ENCODE measurements around the gene GAREM1.

GAREM1 gene

DNA sequence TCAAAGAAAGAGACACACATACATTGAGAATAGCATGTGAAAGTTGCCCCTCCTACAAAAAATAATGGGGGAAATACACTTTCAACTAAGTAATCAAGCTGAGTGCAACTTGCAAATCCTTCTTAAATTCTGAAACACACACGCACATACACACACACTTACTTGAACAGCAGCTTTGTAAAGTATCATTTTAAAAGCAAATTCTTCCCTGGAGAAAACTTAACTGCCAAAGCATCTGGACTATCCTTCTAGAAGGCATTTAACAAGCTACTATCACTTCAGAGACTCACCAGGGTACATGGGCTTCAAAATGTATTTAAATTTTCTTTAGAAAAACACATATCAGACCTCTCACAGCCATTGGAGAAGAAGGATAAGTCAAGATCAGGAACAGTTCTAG is 15.3 kb downstream of the GAREM1 start:
- DNase-seq, result no peak

DNA sequence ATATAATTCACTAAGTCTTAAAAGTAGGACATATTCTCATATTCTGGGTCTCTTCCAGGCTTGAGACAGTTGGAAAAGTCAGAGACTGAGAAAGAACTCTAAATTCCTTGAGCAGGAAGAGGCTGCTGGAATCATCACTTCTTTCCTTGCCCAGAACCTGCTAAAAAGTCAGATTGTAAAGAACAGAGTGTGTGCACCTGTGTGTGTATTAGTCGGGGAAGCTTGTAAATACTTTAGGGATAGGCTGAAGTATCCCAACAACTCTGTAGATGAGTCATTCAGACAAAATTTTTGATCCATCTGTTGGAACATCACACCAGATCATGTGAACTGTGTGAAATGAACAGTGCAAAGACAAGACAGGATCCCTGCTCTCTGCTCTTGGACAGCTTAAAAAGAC is 16.1 kb downstream of the GAREM1 start:
- DNase-seq, result no peak

DNA sequence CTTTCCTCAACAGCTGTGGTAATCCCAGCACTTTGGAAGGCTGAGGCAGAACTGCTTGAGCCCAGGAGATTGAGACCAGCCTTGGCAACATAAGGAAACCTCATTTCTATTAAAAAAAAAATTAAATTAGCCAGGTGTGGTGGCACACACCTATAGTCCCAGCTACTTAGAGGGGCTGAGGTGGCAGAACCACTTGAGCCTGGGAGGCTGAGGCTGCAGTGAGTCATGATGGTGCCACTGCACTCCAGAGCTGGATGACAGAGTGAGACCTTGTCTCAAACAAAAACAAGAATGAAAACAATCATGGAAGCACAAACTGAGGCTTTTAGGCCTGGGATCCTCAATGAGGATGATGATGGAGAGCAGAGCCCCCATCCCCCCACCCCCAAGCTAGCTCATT is 19.8 kb downstream of the GAREM1 start:
- no peak for DNase-seq

DNA sequence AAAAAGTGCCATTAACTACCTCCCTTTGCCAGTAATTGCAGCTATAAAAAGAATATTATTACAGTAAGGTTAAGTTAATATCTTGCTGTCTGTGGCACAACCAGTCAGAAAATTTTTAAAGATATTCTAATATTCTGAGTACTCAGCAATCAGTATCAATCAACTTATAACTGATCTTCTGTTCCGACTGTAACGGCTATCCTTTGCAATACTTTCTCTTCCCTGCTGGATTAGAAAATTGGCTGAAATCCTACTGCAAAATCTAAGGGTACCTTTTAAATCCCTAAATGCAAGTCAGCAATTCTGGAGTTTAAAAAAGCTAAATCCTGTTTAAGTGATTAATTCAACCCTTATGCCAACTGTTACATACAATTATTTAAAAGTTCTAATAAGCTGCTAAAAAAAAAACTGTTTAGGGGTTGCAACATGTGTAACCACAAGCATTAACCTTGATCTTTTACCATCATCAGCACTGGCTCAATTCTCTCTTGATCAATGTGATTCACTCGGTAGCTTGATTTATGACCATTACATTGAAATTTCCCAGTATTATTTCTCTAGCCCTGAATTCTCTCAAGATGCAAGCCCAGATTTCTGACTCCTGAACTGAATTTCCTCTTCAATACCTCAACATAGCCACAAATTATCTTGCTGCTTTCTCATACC is 20.5 kb downstream of the GAREM1 start:
- no peak for DNase-seq

DNA sequence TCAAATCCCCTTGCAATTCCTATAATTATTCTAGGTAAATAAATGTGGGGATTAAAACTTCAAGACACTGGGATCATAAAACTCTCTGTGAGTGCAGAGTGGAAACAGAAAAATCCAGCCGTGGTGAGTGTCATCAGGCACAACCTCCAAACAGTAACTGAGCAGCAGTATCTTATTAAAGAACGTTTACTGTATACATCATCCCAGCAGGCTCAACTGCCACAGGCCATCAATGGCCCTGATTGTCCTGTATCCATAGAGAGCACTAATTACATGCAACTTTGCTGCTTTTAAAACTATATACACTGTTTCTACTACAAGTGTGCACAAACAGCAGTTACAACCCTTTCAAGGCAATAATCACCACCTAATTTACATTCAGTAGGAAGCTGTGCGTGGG is 23.9 kb downstream of the GAREM1 start:
- no peak for DNase-seq

DNA sequence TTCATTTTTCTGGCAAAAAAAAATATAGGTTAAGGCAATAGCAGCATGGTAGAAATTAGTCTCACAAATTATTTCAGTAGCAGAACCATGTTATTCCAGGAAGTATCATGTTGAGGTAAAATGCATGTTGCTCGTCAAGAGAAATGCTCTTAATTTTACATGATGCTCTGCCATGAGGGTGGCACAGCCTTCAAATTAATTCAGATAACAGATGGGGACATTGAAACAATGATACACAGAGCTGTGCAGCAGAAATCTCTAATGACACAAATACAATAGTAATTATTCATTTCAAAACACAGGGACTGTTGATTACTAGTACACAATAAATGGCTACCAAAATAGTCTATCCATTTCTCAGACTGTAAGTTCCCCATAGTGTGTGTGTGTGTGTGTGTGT is 24.8 kb downstream of the GAREM1 start:
- no peak for DNase-seq

DNA sequence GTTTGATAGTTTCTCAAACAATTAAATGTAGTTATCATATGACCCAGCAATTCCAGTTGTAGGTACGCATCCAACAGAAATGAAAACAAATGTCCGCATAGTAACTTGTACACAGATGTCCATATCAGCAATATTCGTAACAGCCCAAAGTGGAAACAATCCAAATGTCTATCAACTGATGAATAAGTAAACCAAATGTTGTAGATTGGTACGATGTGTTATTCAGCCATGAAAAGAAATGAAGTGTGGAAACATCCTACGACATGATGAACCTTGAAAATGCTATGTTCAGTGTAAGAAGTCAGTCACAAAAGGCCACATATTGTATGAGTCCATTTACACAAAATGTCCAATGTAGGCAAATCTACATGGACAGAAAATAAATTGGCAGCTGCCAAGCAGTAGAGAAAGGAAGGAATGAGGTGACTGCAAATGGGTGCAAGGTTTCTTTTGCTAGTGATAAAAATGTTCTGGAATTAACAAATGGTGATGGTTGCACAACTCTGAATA is 26.9 kb downstream of the GAREM1 start:
- DNase-seq, result no peak

DNA sequence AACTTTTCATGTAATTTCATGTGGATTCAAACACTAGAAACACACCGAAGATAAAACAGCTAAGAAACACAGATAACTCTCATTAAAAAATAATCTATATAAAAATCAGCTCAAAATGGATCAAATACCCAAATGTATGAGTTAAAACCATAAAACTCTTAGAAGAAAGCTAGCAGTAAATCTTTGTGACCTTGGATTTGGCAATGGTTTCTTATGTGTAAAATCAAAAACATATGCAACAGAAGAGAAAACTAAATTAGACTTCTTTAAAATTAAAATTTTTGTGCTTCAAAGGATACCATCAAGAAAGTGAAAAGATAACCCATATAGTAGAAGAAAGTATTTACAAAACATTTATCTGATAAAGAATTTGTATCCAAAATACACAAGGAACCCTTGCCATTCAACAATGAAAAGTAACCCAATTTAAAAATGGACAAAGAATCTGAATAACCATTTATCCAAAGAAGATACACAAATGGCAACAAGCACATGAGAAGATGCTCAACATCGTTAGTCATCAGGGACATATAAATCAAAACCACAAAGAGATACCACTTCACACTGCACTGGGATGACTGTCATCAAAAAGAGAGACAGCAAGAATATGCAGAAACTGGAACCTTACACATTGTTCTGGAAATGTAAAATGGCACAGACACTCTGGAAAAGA is 27.5 kb downstream of the GAREM1 start:
- DNase-seq, result no peak

DNA sequence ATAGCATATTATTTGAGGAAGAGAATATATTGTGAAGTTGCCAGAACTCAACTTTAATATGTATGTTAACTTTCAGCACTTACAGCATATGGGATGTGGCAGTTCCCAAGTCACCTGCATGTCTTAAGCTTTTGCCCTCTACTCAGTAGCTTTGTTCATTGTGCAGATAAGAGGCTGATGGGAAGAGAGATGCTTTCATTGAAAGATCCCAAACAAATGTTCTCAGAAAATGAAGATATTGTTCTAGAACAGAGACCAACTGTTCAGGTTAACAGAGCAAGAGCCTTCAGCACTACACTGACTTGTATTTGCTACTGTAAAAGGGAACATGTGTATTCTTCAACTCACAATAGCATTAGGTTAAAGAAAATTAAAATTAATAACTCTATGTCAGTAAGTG is 28.1 kb downstream of the GAREM1 start:
- no peak for DNase-seq

DNA sequence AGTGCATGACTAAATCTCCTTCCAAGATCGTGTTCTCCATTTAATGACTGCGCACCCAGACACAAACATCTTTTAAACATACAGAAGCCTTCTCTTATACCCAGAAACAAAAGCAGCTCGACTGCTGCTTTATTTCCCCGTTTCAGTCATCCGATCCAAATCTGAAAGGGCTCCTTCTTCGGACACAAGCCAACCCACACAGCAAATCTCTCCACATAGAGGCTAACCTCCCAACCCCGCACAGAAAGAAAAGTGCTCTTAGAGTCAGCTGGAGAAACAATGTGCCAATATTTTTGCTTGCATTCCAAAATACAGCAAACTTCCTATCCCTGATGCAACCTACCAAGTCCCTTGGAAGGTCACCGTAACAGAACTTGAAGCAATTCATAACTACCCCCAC is 29.1 kb downstream of the GAREM1 start:
- no peak for DNase-seq

DNA sequence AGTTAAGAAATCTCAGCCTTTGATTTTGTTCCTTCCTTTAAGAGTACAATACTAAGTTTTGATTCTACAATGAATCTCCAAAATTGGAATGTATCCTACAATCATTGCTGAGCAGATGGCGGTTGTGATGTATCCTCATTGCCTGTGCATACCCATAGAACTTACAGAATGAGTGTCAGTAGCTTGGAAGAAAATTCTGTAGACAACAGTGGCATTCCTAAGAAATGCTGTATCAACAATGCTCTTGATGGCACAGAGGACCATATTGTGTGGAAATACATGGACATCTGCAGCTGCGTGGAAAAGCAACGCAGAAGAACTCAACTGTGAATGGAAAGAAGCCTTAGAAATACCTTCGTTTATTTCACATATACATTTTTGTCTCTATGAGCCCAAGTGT is 30.2 kb downstream of the GAREM1 start:
- DNase-seq, result no peak

DNA sequence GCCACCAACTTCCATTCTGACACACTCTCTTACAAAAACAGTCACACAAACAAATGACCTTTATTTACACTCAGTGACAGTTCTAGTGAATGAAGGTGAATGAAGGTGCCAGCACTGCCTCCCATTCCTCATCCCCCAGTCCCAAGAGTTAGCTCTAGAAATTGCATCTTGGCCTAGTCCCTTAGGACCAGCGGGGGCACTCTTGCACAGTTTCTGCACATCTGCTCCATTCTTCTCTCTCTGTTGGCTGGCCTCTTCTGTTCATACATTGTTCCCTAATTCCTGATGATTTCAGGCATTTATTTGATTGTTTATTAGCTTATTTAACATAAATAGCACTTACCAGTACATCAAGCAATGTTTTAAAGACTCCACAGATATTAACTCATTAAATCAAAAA is 30.9 kb downstream of the GAREM1 start:
- no peak for DNase-seq

DNA sequence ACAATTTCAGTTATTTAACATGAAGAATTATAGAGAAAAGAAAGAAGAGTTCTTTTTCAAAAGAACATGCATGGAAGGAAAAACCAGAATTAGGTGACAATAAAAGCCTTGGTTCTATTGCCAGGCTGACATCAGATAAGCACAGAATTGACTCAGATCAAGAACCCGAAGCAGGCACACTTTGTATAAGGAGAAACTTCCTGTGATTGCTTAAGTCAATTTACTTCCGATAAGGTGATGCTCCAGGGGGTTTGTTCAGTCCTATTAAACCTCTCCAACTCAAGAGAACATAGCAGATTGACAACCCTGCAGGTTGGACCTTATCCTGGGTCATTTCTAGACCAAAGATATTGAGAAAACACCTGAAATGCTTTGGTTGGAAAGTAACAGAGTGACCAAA is 31.4 kb downstream of the GAREM1 start:
- no peak for DNase-seq

DNA sequence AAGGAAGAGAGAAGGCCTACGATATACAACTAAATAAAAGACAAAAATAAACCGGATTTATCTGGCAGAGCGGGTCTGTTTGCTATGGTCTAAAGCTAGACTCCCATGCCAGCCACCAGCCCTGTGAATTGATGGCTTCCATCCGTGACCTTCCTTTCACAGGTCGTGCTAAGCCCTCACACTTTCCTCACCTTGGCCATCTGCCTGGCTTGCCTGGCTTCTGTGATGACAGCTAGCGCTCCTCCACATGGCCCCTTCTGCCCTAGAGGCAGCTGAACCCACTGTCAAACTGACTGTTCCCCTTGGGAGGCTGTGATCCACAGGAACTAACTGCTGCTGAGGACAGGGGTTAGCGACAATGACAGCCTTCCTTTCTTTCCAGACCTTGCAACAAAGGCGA is 32.5 kb downstream of the GAREM1 start:
- no peak for DNase-seq

DNA sequence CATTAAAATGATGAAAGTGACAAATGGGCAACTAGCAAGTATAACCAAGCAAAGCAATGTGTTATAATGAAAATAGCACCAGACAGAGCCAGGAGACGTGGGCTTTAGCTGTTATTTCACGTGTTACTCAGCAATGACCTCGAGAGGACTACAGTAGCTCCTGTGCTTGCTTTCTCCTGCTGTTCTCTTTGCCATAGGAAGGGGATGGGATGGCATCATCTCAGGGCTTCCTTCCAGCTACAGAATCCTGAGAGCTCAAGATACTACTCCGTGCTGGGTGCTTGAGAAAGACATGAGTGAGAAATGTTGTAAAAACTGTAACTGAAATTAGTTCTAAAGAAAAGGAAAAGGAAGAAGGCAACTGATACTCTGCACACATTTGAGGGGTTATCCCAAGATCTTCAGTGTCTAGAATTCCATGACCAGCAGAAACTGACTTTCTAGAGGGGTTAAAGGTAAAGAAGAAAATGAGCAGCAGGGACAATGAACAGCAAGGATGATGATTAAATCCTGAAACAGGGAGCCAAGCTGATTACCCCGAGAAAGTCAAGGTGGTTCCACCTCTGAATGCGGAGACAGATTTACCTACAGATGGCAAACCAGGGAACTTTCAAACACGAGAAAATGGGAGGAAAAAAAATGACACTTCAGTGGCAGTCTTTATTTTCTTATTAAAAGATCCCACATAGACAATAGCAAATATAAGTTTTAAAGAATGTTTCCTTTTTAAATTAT is 33.4 kb downstream of the GAREM1 start:
- DNase-seq, result no peak

DNA sequence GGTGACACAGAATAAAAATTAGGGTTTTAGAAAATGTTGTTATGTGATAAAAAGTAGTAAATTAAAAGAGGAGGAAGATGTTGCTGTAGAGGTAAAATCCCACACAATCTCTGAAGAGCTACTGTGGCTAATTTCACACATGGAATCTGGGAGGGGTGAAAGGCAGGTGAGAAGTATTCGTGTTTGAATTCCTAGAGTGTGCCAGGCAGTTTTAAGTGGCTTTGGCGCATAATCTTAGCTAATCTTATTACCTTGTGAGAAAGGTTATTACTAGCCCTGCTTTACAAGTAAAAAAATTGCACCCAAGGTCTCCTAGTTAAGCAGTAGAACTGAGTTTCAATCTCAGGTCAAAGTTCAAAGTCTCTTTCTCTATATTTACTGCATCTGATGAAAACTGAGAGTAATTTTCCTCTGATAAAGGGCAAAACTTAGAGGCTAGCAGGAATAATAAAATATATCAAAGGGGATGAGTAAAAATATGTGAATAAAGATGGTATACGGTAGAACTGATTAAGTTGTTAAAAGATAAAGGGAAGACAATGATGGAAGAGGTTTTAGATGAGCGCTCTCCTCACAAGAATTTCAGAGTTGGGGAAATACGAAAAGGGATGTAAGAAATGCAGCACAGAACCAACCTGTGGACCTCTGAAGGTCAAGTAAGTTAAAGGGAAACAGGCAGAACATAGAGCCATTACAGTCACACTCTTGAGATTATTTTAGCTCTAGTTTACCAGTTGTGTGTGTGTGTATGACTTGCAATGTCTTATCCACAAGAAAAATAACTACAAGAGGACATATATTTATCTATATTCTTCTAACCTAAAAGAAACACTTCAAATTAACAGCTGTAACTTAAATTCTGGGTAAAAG is 34.8 kb downstream of the GAREM1 start:
- no peak for DNase-seq

DNA sequence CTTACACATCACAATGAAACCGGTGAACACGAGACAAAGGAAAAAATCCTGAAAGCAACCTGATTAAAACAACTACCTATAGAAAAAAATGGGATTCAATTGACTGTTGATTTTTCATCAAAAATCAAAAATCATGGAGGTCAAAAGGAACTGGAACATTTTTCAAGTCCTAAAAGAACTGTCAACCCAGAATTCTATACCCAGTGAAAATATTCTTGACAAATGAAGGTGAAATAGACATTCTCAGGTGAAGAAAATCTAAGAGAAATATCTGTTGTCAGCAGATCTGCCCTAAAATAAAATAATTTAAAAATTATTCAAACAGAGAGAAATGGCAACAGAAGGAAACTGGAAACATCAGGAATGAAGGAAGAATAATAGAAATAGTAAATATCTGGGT is 38.9 kb downstream of the GAREM1 start:
- no peak for DNase-seq

DNA sequence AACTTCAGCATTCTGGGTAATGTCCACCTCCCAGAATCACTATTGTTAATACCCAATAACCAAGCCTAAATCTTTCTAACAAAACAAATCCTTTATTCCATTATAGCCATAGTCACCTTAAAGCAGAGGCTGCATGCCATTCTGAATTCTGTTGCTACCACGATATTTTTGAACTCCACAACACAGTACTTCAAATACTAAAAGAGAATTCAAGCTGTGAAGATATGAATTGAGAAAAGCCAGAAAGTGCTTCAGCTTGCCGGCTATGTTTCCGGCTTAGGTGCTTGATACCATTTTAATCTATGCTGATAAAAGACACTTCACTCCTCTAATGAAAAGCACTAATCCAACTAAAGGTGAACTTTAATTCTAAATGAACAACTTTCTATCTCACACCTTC is 41.3 kb downstream of the GAREM1 start:
- no peak for DNase-seq

DNA sequence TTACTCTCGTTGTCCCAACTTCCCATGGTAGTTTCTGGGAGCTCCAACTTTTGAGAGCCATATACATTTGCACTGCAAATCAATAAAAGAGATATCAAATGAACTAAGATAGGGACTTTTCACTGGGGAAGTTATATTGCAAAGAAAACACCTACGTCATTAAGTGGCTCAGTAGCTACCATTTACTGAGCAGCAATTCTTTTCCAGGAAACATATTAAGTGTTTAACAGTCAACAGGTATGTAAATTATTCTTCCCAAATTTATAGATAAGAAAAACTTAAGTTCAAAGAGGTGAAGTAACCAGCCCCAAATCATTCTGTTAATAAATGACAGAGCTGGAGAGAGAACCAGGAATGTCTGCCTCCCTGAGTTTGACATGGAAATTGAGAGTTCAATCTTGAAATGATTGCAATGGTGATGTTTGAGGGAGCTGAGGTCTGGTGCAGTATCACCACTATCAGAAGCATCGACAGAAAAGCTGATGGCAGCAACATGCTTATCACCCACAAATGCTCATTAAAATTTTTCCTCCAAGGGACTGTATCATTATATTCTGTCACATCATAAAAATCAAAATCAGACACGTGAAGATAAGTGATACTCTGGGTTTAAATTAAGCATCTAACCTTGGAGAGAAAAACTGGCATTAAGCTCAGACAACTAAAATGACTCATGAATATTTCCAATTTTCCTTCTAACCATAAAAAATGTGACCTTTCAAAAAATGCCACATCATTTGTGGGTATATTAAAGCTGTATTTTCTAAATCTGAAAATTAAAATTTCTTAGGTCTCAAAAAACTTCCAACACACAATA is 43.4 kb downstream of the GAREM1 start:
- no peak for DNase-seq

DNA sequence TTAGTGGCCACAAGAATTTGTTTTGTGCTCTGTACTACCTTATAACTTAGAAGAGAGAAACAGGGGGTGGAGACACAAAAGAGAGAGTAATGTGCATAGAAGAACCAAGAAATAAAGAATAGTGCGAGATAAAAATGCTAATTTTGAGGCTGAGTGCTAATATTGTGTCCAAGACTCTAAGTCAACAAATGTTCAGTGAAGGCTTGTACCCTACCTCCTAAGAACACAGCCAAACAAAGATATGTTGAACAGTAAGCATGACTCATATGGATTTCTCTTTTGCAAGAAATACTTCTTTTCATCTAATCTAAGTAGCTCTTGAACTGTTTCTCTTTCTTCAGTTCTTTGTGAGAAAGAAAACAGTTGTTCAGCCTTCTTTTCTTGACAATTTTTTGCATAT is 45.2 kb downstream of the GAREM1 start:
- no peak for DNase-seq

DNA sequence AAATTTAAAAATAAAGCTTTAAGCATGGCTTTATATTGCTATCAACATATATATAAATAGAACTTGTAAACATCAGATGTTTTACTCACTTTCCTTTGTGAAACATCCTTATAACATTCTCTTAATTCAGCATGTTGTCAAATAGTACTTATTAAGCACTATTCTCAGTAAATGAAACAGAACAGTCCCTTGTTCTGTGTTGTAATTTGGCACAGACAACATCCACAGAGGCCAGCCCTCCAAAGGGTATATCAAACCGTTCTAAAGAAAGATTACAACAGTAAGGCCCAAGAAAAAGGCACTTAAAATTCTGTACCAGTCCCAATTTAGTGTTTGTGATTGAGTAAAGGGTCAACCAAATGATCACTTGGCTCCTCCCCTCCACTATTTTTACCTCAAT is 46.0 kb downstream of the GAREM1 start:
- no peak for DNase-seq
